Measurements from ENCODE around the gene RRP12.
"Not testable (repeated sequence)": the region's sequence is repeated elsewhere in the genome, so short reads cannot be mapped to it uniquely, and the experiment has no call there.

RRP12 gene

GRCh38 chr10:97400665-97401454 lies at the start of gene RRP12:
RRP12 (minus strand) TSS chr10:97401340; CDS start chr10:97401231, 109 bp downstream.
- peak; percentile 83 for DNase-seq

- DNase-seq: no peak
Measured at GRCh38 chr10:97450828-97451227, 49.7 kb upstream of the RRP12 start.

GRCh38 chr10:97445722-97446639 lies 44.8 kb upstream of the RRP12 start, which contains the start of the genes EXOSC1 and ZDHHC16:
EXOSC1 (minus strand) TSS chr10:97446006; CDS start chr10:97445985, 21 bp downstream.
ZDHHC16 (plus strand) TSS chr10:97446175; CDS start chr10:97451676, 5,501 bp downstream.
- DNase-seq: peak; percentile 83

- no peak for DNase-seq
Measured at GRCh38 chr10:97445357-97445721, 44.2 kb upstream of the RRP12 start.

- no peak for DNase-seq
Measured at GRCh38 chr10:97444212-97444611, 43.1 kb upstream of the RRP12 start.

- no peak for DNase-seq
Measured at GRCh38 chr10:97442277-97442676, 41.1 kb upstream of the RRP12 start.

GRCh38 chr10:97435211-97435610 lies 34.1 kb upstream of the RRP12 start:
- no peak for DNase-seq

GRCh38 chr10:97434557-97434956 lies 33.4 kb upstream of the RRP12 start:
- no peak for DNase-seq

- DNase-seq: no peak
Measured at GRCh38 chr10:97434055-97434454, 32.9 kb upstream of the RRP12 start.

- DNase-seq: no peak
Measured at GRCh38 chr10:97428572-97428981, 27.4 kb upstream of the RRP12 start.

- DNase-seq: no peak
Measured at GRCh38 chr10:97427571-97428179, 26.5 kb upstream of the RRP12 start.

- DNase-seq: no peak
Measured at GRCh38 chr10:97426776-97427570, 25.8 kb upstream of the RRP12 start.

GRCh38 chr10:97425964-97426775 lies 25.0 kb upstream of the RRP12 start, which contains the start of gene PGAM1:
PGAM1 (plus strand) TSS chr10:97426191; CDS start chr10:97426308, 117 bp downstream.
- peak; percentile 80 for DNase-seq

- DNase-seq: not testable (repeated sequence)
Measured at GRCh38 chr10:97423757-97424098, 22.6 kb upstream of the RRP12 start.

GRCh38 chr10:97416565-97416964 lies 15.4 kb upstream of the RRP12 start:
- DNase-seq: no peak

- DNase-seq: no peak
Measured at GRCh38 chr10:97412891-97413304, 11.8 kb upstream of the RRP12 start.

- no peak for DNase-seq
Measured at GRCh38 chr10:97411406-97411805, 10.3 kb upstream of the RRP12 start.

GRCh38 chr10:97408496-97408992 lies 7.4 kb upstream of the RRP12 start:
- DNase-seq: no peak

- DNase-seq: no peak
Measured at GRCh38 chr10:97407952-97408248, 6.8 kb upstream of the RRP12 start.

- DNase-seq: peak; percentile 26
Measured at GRCh38 chr10:97407211-97407951, 6.2 kb upstream of the RRP12 start.

- DNase-seq: not testable (repeated sequence)
Measured at GRCh38 chr10:97406483-97406882, 5.3 kb upstream of the RRP12 start.
